ENCODE measurements around the gene MAX.

MAX gene

DNA sequence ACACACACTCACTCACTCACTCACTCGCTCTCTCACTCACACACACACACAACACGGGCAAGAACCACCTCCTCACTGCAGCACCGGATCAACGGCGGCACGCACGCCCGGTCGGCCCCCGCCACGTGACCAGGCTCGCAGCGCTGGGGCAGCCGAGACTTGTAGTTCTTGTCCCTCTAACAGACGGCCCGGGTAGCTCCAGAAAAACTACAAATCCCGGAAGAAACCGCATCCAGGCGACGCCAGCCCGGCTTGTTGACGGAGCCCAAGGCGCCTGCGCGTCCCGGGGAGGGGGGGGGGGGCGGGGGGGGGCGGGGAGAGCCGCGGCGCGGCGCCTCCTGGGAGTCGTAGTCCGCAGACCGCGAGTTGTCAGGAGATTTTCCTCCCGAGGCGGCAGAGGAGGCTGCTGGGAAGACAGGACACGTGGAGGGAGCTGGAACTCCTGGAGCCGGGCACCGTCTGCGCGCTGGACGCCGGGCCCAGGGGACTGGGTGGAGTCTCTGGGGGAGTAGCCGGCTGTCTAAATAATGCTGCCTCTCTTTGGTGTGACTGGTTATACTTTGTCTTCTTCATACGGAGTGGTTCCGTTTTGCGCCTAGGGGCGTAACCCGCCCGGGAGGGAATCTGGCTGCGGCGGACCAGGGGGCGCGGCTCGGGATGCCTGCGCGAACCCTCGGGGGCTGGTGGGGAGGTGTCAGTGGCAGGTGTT lies at the start of gene MAX:
TSS of gene MAX (minus strand) at position 77 of the 709 bp plus-strand sequence. CDS start 178 bp downstream, outside the sequence.
- peak; percentile 99 for DNase-seq

DNA sequence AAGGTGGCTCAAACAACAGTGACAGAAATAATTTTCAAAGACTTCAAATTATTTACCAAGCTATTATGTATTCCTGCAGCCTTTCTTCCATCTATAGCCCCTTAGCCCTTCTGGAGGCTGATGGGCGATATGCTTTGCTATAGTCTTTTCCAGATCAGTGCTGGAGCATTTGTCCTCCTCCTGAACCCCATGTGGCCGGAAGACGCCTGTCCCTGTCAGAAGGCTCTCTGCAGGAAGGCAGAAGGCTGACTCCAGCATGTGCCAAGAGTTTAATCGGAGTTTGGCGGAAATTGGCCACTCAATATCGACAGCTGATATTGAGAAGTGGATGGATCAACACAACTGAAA lies 49.3 kb upstream of the MAX start:
- no peak for DNase-seq

DNA sequence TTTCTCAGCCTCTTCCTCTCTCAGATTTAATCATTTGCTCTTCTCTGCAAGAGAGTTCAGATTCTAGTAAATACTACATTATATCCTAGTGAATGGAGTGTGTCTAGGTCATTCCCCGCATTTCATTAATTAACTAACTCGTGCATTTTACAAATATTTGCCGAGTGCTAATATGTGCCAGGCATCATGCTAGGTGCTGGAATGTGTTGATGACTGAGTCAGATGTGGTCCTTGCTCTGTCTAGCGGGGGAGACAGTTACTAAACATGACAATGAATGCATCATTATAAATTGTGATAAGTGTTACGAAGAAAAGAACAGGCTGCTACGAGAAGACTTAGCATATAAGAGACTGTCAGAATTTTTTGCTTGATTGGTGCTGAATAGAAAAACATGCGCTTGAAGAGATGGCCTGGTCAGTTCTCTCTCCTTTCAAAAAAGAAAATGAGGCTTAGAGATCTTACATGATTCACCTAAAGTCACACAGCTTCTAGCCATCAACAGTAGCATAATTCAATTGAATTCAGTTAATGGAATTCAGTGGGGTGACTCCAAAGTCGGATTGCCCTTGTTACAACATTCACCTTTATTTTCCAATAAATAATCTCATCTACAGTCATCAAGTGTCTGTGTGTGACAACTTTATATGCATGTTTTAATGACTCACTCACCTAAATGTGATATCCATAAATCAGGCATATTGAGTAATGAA lies 48.7 kb upstream of the MAX start:
- DNase-seq, result no peak

DNA sequence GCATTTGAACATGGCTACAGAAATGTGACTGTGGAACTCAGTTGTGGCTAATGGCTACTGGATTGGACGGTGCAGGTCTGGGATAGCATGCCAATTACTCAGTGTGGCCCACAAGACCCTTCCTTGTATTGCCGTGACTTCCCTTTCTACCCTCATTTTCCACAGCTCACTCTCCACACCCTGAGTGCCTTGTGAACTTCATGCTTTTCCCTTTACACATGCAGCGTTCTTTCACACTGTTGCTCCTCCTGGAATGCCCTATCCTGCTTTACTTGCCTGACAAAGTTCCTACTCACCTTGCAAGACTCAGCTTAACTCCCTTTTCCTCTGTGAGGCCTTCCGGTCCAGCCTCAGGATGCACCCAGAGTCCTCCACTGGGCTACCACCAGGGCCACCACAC lies 46.8 kb upstream of the MAX start:
- DNase-seq, result no peak

DNA sequence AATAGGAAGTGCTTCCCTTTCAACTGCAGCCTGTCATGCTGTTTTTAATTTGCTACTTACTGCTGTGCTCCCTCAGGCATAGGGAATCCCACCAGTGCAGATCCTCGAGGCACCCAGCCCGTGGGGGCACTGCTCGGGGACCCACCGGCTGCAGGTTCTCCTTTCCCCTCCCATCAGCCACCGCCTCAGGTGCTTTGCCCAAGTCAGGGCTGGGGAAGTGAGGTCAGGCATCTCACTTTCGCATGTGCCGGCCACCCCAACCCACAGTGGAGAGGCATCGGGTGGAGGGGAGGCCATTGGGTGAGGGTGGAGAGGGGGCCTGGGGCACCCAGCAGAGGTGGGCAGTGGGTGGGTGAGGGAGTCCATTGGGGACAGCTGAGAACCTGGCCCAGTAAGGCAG lies 41.9 kb upstream of the MAX start:
- no peak for DNase-seq

GRCh38 chr14:65142914-65143625 lies 40.8 kb upstream of the MAX start:
- no peak for DNase-seq

DNA sequence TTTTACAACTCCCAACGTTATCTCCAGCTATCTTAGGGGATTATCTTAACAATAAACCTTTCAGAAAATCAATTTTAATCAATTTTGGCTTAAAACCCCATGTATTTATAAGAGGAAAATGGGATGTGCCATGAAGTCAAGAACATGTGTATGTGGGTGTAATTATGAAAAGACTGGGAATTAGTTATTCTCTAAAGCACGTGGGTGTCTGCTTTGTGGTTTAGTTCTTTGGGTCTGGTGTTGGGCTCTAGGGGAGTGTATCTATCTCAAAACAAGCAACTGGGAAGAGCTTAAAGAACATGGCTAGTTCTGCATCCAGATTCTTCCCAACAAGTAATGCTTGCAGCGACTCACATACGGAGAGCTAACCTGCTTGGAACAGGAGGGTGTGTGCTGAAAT lies 40.1 kb upstream of the MAX start:
- no peak for DNase-seq

DNA sequence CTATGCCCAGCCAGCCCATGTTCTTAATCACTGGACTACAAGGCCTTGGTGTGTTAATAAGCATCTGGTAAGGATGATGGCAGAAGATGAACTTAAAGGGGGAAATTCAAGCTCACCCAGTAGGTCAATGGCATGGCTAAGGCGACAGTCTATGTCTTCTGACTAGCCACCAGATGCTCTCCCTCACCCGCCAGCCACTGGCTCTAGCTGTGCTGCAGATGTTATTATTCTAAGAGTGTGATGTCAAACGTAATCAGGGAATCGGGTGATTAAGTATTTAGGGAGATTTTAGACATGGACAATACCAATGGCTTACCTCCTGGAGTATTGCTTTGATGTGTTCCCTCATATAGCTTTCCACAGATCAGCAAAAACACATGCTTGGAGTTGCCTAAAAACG lies 39.2 kb upstream of the MAX start:
- DNase-seq, result no peak

DNA sequence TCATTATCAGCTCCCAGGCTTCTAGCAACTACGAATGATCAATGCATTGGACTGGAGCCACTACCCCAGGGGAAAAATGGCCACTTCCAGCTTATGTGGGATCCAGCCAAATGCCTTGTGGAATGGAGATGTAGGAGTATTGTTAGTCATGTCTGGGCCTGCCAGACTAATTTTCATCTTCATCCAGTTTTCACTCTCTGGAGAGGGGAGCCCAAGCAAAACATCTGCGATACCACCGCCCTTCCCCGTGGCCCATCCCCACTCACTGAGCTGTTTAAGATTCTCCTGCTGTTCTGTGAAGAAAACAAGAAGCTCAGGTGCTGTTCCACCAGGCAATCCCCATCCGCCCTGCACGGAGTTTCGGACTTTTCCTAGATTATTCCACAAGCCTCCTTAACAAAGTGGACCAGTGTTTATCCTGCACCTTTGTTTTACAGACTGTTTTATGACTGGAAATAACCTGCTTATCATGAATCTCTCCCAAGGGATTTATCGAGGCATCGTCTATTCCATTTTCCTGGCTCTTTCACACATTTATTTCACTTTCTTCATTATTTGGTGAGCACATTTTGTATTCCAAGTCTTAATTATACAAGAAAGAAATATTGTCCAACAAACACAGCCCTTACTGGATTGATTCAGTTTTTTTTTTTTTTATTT lies 35.5 kb upstream of the MAX start:
- no peak for DNase-seq

DNA sequence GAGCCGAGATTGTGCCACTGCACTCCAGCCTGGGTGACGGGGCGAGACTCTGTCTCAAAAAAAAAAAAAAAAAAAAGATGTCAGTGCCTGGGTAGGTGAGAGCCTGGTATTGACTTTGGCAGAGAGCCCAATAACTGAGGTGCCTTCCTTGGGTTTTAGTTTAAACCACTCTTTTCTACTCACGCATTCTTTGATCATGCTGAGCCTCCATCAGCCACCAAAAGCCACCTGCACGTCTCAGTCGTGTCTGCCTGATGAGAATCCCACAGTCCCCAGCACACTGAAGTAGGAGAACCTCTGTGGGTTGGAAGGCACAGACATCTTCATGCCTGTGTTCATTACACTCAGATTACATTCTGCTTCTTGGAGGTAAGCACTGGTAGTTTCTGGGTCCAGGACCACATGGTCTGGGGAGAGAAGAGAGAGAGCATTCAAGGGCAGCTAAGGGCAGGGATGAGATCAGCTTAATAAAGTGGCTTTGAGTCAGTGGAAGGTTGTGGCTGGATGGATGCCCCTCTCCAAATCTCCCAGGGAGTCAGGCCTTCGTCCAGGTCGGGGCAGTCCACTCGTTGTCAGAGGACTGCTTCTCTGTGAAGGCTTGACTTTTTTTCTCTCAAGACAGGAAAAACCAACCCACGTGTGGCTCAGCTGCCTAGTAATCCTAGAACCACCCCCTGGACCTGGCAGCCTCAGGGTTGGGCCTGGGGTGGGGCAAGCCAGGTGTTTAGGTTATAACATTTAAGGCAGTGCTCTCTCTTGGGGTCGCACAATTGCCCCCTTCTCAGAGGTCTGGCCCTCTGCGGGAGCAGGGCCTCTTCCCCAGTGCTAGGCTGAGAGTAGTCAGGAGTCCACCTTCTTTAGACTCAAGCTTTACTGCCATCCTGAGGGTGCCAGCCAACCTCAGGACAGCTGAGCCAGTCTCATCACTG lies 32.6 kb upstream of the MAX start:
- DNase-seq, result no peak

DNA sequence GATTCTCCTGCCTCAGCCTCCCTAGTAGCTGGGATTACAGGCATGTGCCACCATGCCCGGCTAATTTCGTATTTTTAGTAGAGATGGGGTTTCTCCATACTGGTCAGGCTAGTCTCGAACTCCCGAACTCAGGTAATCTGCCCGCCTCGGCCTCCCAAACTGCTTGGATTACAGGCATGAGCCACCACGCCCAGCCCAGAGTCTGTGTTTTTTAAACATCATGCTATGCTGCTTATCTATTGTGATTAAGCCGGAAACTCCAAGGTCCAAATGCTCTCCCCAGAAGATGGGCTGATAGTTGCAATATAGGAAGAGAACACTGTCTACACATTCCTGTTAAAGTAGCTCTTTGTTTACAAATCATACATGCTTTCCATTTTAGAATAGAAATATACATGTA lies 30.5 kb upstream of the MAX start:
- DNase-seq, result no peak

DNA sequence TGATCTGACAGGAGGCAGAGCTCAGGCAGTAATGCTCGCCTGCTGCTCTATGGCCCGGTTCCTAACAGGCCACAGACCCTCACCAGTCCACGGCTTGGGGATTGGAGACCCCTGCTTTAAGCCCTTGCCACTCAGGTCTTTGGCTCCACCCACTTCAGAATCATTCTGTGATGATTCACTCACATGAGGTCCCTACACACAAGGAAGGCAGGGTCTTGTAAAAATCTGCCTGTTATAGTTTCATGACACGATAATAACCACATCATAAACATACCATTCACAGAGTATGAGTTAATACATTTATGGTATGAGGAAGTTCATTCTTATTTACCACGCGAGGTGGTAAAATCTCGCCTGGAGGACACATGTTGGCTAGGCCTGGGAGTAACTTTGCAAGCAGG lies 29.0 kb upstream of the MAX start:
- no peak for DNase-seq

DNA sequence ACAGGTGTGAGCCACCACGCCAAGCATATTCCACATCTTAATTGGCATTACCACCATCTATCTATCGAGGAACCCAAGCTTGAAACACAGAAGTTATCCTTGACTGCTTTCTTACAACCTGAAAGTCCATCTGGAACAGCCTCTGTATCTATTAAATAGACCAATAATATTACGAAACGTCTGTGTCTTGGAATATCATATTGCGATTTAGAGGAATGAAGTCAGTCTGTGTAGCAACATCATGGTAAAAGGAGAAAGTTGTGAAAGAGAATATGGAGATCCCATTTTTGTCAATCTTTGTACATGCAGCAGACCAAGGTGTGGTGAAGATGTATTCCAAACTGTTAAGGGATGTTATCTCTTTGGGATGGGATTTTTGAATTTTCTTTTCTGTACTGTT lies 25.8 kb upstream of the MAX start:
- no peak for DNase-seq

DNA sequence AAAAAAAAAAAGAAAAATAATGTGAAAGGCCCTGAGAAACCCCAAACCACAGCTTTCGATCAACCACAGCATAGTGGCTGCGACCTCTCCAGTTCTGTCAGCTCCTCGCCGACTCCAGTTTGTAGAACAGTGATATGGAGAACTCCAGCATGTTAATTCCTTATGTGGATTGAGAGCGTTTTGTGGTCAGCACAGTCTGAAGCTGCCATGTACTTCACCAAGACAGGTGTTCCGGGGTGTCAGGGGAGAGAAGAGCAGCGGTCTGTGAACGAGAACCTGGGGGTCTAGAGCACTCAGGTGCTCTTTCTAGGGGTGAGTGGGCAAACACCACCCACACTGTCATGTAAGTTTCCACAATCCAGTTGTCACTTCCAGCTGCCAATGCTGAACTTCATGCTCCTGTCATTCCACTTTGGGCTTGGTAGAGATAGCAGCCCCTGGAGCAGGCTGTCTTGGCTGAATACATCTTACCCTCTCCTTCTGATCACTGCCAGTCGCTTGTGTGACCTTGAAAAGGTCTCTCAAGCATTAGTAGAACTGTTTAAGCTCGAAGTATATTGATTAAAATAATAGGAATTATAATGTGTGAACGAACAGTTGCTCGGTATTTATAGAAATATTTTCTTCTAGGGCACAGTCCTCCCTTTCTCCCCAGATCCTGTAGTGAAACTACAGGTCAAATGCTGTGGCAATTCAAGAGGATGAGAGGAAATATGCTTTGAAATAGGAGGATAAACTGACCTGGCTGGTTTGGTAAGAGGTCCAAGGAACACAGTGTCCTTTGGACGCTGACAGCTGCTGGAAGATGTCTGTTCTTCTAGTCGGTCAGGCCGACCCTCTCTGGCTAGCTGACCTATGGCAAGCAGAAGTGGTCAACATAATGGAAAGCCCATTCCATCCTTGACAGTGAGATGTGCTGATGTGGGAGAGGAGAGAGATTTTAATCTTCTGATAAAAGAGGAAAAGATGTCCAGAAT lies 15.7 kb upstream of the MAX start:
- DNase-seq, result no peak

- DNase-seq, result no peak
These were observed 13.3 kb upstream of the MAX start for GRCh38 chr14:65115615-65116014.

DNA sequence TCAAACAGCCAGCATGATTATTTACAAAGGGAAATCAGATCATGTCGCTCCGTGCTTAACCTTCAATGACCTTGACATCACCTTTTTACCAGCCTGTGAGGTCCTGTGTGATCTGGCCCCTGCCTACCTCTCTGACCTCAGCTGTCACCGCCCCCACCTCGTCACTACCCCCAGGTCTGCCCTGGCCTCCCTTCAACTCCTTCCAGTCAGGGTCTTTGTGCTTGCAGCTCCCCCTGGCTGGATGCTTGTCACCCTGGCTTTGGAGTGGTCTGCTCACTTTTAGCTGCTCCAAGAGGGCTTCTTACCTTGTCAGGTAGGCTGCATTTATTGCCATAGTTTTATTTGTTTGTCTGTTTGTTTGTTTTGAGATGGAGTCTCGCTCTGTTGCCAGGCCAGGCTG lies 8.2 kb upstream of the MAX start:
- no peak for DNase-seq

DNA sequence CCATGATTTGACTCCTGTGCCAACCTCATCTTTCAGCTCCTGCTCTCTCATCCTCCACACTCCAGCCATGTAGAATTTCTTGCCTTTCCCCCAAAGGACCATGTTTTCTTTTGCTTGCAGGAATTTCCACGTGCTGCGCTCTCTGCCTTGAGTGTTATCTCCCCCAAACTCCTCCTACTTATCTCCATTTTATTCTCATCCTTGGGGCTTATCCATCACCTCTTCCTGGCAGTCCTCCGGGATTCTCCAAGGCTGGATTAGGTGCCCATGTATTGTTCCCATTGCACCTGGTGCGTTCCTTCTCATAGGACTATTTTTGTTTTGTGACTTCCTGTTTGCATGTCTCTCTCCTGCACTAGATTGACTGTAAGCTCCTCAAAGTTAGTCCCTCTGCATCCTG lies 7.0 kb upstream of the MAX start:
- no peak for DNase-seq

GRCh38 chr14:65107200-65107599 lies 4.9 kb upstream of the MAX start:
- DNase-seq, result no peak

DNA sequence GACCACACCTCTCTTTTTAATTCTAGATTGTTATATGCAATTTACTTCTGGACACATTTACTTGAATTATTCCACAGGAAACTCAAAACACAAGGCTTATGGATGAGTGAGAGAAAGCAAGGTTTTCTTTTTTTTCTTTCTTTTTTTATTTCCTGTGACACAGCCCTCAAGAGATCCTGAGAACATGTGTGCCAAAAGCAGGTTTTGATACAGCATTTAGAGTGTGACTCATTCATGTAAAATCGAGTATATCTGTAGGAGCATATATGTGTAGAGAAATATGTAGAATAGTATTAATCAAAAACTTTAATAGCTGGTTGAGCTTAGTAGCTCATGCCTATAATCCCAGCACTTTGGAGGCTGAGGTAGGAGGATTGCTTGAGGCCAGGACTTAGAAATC lies 4.4 kb upstream of the MAX start:
- no peak for DNase-seq

- DNase-seq, result no peak
These were observed 4.0 kb upstream of the MAX start for GRCh38 chr14:65106316-65106715.

DNA sequence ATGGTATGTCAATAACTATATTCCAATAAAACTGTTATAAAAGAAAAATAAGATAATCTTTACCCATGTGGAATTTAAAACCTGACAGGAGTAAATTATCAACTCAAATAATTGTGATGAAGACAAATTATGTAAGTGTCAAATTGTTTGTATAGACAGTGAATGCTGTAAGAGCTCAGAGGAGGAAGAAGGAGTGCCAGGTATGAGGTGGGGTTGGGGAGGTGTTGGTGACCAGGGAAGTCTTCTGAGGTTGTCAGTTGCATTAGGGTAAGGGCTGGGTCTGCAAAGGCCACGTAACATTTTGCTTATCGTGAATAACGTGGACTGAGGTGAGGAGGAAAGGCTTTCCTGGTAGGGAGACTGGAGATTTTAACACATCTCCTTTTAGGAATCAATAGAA lies 2.5 kb upstream of the MAX start:
- DNase-seq, result no peak

Measured in suppressor macrophage treated with lipopolysaccharide for 4 hours (primary cell).